ENCODE results near the gene RALGAPB.

DNA sequence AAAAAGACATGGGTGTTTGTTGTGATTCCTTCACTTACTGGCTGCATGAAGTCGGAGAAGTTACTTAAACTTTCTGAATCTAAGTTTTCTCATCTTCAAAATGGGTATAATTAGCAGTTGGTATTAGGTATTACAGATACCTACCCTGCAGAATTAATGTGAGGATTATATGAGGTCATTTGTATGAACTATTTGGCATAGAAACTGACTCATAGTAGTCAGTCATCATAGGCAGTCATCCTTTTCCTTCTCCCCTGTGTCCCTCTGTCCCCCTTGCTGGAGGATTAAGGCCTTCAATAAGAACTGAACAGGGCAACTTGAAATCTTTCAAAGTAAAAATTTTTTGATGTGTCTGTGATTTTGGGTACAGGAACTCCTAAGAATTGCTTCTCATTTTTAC, 26.3 kb downstream of the RALGAPB start:
- TF ChIP-seq CTCF (IDR thresholded peaks at IDR 0.05) (no peak), POLR2A (IDR thresholded peaks at IDR 0.05) (no peak)

Measured in testis (tissue), 2 donors.